PFSK-1 (cell line): ENCODE results near the gene PPM1H.

Source experiments
- FOXP2 ChIP-seq: optimal IDR thresholded peaks from 2 replicates; pipeline ENCODE3; 2011; ENCODE audit warnings: borderline replicate concordance, control low read depth, inconsistent platforms; ENCODE audit not compliant: insufficient read depth; ENCODE audit errors: extremely low read length, extremely low read depth
- REST ChIP-seq, 2 experiments: IDR thresholded peaks; 2 replicates each; pipeline versions ENCODE4 v1.6.1 to v1.8.0; 2011 to 2012; ENCODE audit warnings: low read depth in 2 of 2, low read length in 2 of 2, control low read depth in 1 of 2, inconsistent platforms in 1 of 2, mild to moderate bottlenecking in 1 of 2, moderate library complexity in 1 of 2; ENCODE audit not compliant: insufficient read depth in 1 of 2

DNA sequence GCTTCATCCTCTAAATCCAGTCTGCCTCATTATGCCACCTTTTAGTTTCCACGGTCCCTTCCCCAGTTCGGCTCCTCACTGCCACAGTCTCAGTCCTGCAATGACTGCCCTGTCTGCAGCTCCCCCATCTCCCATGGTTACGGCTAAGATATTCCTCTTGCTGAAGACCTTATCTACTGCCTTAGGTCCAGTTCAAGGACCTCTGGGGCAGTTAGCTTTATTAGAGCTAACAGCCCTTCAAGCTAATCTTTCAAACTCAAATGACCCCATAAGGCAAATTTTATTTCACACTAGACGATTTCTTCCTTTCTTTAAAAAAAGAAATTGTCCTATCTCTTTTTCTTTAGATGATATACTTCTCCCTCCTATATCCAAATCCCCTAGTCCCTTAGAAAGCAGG is 253.6 kb downstream of the PPM1H start:
- no peak for TF ChIP-seq REST (IDR thresholded peaks at IDR 0.05; ENCODE audit: insufficient read depth in 1 of 2, low read depth in 2 of 2, low read length in 2 of 2)
- TF ChIP-seq FOXP2: no peak
